Ovary (tissue), 9 donors: ENCODE data around the gene BBS2. TPM values are rescaled to one million over a fixed set of nuclear protein-coding genes. Genes with fewer than 3 reads are reported as not detected.

Experiments used
- DNase-seq, 5 donors: peaks; one replicate each; pipeline ENCODE4 v3.0.0-alpha.2; 2019 to 2020
- H3K27ac ChIP-seq, 2 donors: fragments of 200-600 bp; one replicate each; pipeline versions ENCODE4 v1.5.1 to v1.8.0; 2019 to 2022
- H3K27me3 ChIP-seq: fragments of 200-600 bp; one replicate; pipeline ENCODE4 v1.8.0; 2022
- H3K36me3 ChIP-seq: fragments of 200-600 bp; sonication (generic); one replicate; pipeline ENCODE4 v1.5.1; 2019
- H3K4me1 ChIP-seq: one replicate; pipeline ENCODE4 v1.8.1; 2013; ENCODE audit warnings: mild to moderate bottlenecking, moderate library complexity; ENCODE audit not compliant: insufficient read depth
- H3K4me3 ChIP-seq: fragments of 200-600 bp; sonication (generic); one replicate; pipeline ENCODE4 v1.5.1; 2017
- H3K9me3 ChIP-seq, 2 donors: fragments of 200-600 bp in 1 of 2; sonication (generic) in 1 of 2; one replicate each; pipeline versions ENCODE4 v1.5.1 to v1.8.1; 2013 to 2019; ENCODE audit warnings: mild to moderate bottlenecking in 1 of 2, moderate library complexity in 1 of 2
- CTCF ChIP-seq, 3 donors: fragments of 450-650 bp in 2 of 3; fragments of 200-600 bp in 1 of 3; IDR thresholded peaks; one replicate each; pipeline versions ENCODE4 v1.5.1 to v1.8.0; 2016 to 2022; ENCODE audit warnings: antibody characterized with exemption in 3 of 3, mild to moderate bottlenecking in 1 of 3
- EP300 ChIP-seq: sonication (generic); formaldehyde crosslinking; IDR thresholded peaks from one replicate; pipeline ENCODE4 v1.6.1; 2017; ENCODE audit warnings: antibody characterized with exemption
- POLR2A ChIP-seq: fragments of 450-650 bp; IDR thresholded peaks from one replicate; pipeline ENCODE4 v1.6.1; 2017; ENCODE audit warnings: antibody characterized with exemption, mild to moderate bottlenecking, moderate library complexity
- WGBS, 3 donors: extraction: QIAGEN DNeasy Blood & Tissue Kit in 1 of 3; methylation state at CpG; one replicate each; pipeline versions ENCODE4 v1.1.5 to v1.1.7; 2013 to 2017; 5-methylcytosine and 5-hydroxymethylcytosine counted together
- intact Hi-C, 4 donors: fragments of 100-400 bp; cut with DNase I; formaldehyde crosslinking; loops; one replicate each; pipeline versions ENCODE4 v1.11.0 to v1.15.1; 2022 to 2023
- polyA plus RNA-seq, 2 donors: library from polyadenylated mRNA; stranded (reverse); fragments of 200-250 nt in 1 of 2; fragments of 350-450 nt in 1 of 2; fragmentation: Illumina TruSeq in 1 of 2; extraction: RNeasy Lipid Tissue Mini Kit (QIAGEN cat#74804) in 1 of 2; gene quantifications; one replicate each; pipeline ENCODE4 v1.2.3, GENCODE V29; 2013 to 2014
- total RNA-seq, 7 donors: library from RNA; depleted of rRNA in 2 of 7; stranded (reverse); fragments of >200 nt in 2 of 7; fragmentation: NEBNext Ultra II Directional in 3 of 7; extraction: Animal tissue kit (Norgen Biotek cat#: 25700) in 3 of 7; gene quantifications; one replicate each; pipeline versions ENCODE4 v1.1.0 to v1.2.4, GENCODE V29; 2016 to 2023
- donor health status: DM: no; HTN: no; CAD: no; lungs with moderate emphysema.
- donor health status: DM: no; HTN: no; CAD: no.
- donor health status: Bipolar disorder and iron deficiency.
- donor health status: DM: yes; HTN: yes; CAD: no.
- donor health status: DM: no; HTN: no; CAD: no.
- donor health status: DM: yes; HTN: yes; CAD: no.

Gene BBS2
- total and polyA plus RNA-seq, 9 donors: 47.9 to 86.2 (median 67.1) TPM

GRCh38 chr16:56513972-56514371, 5.9 kb downstream of the BBS2 start:
- Histone ChIP-seq H3K36me3 (no peaks in the 10 kb centered on the region), H3K4me1 (peaks cover 11% of the 10 kb centered on the region), H3K4me3 (no peak overlapping the region), H3K27me3 (no peaks in the 10 kb centered on the region), H3K27ac (no peak overlapping the region), H3K9me3 (no peaks in the 10 kb centered on the region)
- TF ChIP-seq CTCF (IDR thresholded peaks at IDR 0.05): peak in 2 of 3 donors; percentile 55 to 73
- no peak for TF ChIP-seq EP300
- intact Hi-C loops: loop anchor here in 1 of 4 donors (10.0 kb wide), 2 partner anchors 71 to 191 kb away; partner anchors contain the start of gene MT3
- peak in 2 of 5 donors; percentile 38 to 70 for DNase-seq
- 71 to 78% (median 78%) methylated on average over 3 of the region's 3 CpGs for WGBS, 3 donors

DNA sequence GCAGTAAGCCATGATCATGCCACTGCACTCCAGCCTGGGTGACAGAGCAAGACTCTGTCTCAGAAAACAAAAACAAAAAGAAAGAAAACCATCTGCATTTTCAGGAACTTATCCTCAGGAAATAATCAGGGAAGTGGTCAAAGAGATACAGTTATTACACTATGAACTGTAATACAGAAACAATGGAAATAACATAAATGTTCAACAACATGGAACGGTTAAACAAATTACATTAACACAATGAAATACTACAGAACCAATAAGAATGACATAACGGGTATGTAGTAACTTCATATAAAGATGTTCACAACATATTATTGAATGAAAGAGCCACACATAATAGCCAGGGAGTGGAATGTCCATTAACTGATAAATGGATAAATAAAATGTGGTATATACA, 6.7 kb downstream of the BBS2 start:
- no peak overlapping the region for H3K27ac ChIP-seq

DNA sequence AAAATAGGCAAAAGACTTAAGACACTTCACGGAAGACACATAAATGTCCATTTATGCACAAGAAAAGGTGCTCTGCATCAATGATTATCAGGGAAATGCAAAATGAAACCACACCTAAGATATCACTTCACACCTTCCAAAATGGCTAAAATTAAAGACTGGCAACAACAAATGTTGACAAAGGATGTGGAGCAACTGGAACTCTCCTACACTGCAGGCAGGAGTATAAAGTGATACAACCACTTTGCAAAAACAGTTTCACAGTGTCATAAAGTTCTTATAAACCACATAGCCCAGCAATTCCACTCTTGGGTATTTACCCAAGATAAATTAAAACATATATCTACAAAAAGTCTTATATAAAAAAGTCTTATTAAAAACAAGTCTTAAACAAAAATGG, 7.8 kb downstream of the BBS2 start:
- no peaks in the 10 kb centered on the region for H3K36me3 ChIP-seq
- no peaks in the 10 kb centered on the region for H3K9me3 ChIP-seq
- DNase-seq: no peak
- no peaks in the 10 kb centered on the region for H3K27me3 ChIP-seq
- H3K4me1 ChIP-seq: peaks cover 3% of the 10 kb centered on the region
- H3K4me3 ChIP-seq: no peak overlapping the region
- 95 to 100% (median 98%) methylated on average over 1 of the region's 1 CpG for WGBS, 3 donors
- intact Hi-C loops: loop anchor here in 1 of 4 donors (10.0 kb wide), 2 partner anchors 73 to 193 kb away; partner anchors contain the start of gene MT3
- H3K27ac ChIP-seq: no peak overlapping the region
- TF ChIP-seq POLR2A (no peak), EP300 (no peak), CTCF (IDR thresholded peaks at IDR 0.05) (no peak)

More for the DNA sequence above, 6.7 kb downstream of the BBS2 start:
- H3K36me3 ChIP-seq: no peaks in the 10 kb centered on the region
- no peak for DNase-seq
- H3K27me3 ChIP-seq: no peaks in the 10 kb centered on the region
- intact Hi-C loops: loop anchor here in 1 of 4 donors (10.0 kb wide), 2 partner anchors 72 to 192 kb away; partner anchors contain the start of gene MT3
- H3K9me3 ChIP-seq: no peaks in the 10 kb centered on the region
- WGBS, 3 donors: 92 to 93% (median 93%) methylated on average over 2 of the region's 2 CpGs
- peaks cover 9% of the 10 kb centered on the region for H3K4me1 ChIP-seq
- TF ChIP-seq POLR2A (no peak), EP300 (no peak), CTCF (IDR thresholded peaks at IDR 0.05) (no peak)
- no peak overlapping the region for H3K4me3 ChIP-seq

- no peak for TF ChIP-seq POLR2A
- TF ChIP-seq CTCF (IDR thresholded peaks at IDR 0.05): no peak
- no peak for TF ChIP-seq EP300
- WGBS, 3 donors: 68 to 89% (median 84%) methylated on average over 2 of the region's 2 CpGs
- Histone ChIP-seq H3K9me3 (no peaks in the 10 kb centered on the region), H3K36me3 (no peaks in the 10 kb centered on the region), H3K4me3 (no peak overlapping the region), H3K27me3 (no peaks in the 10 kb centered on the region), H3K4me1 (peaks cover 3% of the 10 kb centered on the region), H3K27ac (no peak overlapping the region)
- no peak for DNase-seq
- intact Hi-C loops: loop anchor here in 1 of 4 donors (10.0 kb wide), 2 partner anchors 74 to 194 kb away; partner anchors contain the start of gene MT3
Observed at GRCh38 chr16:56510544-56510943, 9.3 kb downstream of the BBS2 start.
